Fibroblast of gingiva (primary cell): ENCODE measurements around the gene ATG13.

ENCODE experiments used
- DNase-seq: peaks from one replicate; pipeline ENCODE4 v3.0.0-alpha.2; 2011; ENCODE audit warnings: low read depth

Gene ATG13

DNA sequence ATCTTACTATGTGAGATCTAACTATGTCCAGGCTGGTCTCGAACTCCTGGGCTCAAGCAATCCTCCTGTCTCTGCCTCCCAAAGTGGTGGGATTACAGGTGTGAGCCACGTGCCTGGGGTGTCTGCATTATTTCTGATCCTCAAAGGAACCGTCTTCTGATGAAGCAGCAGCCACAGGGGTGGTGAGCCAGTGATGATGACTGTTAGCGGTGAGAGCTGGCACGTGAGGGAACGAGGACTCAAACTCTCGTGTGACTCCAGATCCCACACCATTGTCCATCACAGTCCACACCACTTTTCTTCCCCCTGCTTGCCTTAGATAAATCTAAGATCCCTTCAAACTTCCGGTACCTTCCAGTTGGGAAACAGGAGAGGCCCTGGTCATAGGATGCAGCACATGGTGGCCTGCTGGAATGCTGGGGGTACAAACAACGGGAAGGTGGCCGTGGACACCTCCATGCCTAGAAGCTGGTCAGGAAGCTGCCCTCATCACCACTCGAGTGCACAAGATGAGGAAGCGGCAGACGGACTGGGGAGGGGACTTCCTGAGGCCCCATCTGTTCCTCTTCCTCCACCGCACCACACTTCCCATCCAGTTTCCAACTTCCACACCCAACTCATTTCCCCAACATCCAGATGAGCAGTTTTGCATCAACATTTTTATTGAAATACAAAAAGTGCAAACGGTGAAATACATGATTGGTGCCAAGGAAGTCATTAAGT, 59.2 kb downstream of the ATG13 start:
- DNase-seq, result no peak

DNA sequence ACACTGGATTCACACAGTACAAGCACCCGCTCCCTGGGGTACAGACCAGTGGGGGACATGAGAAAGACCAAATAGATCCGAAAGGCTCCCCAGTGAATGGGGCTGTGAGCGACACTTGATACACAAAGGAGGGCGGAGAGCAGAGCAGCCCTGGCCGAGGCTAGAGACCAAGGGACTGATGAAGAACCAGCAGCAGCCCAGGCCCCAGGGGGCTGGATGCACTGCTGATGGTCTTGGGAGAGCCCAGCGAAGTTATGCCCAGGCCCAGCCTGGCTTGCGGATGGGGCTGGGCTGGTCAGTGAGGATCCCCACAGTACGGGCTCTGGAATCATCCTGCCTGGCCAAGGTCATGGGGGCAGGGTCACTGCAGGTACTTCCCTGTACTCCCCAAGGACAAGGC, 59.8 kb downstream of the ATG13 start:
- no peak for DNase-seq

DNA sequence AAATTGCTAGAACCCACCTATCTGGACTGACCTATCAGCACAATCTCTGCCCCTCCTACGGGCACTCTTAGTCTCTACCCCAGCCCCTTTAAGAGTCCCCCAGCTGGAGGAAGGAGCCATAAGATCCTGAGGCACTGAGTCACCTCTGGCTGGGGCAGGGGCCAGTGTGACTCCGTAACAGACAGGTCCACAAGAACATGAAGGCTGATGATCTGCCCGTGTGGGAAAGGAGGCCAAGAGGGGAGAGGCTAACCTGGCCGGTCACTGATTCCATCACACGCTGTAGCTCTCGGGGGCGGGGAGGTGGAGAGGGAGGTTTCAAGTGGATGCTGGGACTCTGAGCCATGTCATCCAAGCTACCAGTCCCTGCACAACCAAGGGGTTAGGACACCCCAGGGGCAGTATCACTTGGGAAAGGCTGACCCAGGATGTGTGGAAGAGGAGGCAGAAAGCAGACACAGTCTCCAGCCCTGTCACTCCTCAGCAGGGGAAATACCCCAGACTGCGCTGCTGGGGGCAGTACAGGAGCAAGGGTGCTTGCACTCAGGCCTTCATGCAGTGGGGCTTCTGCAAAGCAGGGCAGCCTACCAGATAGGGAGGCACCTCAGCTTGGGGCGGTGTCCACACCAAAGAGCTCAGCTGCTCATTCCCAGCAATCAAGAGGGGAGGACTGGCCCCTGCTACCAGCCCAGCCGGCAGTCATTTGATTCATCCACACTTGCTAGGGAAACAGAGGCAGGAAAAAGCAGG, 60.8 kb downstream of the ATG13 start:
- no peak for DNase-seq

DNA sequence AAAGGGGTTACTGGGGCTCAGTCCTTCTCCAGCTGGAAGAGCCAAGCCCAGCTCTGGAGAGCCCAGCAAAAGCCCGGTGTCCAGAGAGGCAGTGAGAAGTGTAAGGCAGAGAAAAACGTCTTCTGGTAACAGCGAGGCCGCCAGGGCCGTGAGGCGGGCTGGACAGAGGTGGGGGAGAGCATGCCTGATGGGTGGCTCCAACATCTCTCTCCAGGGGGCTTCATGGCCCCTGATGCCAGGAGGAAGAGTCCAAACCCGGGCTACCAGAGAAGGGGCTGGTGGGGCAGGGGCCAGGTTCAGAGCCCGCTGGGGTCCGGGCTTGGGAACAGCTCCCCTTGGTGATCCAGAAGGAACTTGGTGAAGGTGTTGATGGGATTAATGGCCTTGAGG, 61.4 kb downstream of the ATG13 start:
- DNase-seq, result no peak

DNA sequence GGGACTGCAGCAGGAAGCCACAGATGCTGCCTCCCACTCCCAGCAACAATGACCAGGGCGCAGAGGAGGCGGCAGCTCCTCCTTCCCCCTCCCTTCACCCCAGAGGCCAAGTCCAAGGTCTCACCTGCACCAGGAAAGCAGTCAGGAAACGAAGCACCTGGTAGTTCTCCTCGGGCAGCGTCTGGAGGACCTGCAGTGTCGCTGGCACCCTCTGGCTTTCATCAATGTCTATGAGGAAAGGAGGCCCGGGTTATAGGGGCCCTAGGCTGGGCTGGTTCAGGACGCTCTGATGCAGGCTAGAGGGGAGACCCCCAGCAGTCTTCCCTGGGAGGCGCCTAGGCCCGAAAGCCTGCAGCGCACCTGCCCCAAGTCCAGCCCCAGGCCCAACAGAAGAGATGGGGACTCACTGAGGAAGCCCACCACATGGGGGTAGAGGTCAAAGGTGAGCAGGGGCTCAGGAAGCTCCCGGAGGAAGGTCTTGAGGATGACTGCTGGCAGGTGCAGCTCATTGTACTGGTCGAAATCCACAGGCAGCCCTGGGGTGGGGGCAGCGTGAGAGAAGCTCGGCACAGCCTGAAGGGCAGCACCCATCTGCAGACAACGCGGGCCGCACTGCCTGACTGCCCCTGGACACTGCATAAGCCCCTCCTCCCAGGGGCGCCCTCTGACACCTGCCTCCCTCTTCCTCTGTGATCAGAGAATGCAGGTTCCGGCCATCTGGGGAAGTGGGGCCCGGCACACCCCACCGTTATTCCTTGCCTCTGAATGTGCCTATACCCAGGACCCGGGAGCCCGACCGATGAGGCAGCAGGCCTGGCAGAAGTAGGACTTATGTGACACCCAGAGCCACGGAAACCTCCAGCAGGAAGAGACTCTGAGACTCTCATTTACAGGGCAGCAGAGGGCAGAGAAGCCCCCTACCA, 62.1 kb downstream of the ATG13 start:
- DNase-seq, result no peak

DNA sequence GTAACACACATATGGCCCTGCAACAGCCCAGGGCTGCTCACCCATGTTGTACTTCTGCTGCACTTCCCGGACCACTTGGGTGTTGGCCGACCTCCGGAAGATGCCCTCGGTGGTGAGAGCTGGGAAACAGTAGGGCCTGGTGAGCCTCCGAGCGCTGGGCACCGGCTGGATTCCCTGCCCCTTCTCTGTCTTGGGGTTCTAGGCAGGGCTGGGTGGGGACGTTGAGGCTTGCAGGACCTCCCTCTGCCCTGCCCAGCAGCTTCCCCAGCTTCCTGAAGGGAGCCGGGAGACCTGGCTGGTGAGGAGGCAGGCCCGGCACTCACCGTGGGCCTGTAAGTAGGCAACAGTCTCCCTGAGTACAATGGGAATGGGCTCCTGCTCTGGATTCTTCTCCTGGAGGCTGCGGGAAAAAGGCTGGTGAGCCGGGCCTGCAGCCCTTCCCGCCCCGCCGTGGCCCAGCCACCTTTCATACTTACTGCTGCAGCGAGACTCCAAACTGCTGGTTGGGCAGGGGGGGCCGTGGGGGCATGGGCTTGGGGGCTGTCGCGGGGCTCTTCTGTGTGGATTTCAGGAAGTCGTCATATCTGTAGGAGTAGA, 62.9 kb downstream of the ATG13 start:
- no peak for DNase-seq

DNA sequence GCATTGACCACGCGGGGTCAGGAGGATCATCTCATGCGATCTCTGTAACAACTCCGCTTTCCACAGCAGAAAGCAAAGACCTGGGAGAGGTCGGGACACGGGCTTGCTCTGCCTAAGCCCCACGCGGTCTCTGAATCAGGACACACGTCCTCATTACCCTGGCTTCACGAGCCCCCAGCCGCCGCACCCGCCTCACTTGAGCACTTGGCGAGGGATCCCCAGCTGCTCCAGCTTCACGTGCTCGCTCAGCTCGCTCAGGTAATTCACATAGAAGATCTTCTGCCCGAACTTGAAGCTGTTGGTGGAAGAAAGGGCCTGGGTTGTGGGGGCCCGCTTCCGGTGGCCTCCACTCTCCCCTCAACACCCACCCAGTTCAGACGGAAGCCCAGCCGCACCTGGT, 63.5 kb downstream of the ATG13 start:
- DNase-seq, result no peak

DNA sequence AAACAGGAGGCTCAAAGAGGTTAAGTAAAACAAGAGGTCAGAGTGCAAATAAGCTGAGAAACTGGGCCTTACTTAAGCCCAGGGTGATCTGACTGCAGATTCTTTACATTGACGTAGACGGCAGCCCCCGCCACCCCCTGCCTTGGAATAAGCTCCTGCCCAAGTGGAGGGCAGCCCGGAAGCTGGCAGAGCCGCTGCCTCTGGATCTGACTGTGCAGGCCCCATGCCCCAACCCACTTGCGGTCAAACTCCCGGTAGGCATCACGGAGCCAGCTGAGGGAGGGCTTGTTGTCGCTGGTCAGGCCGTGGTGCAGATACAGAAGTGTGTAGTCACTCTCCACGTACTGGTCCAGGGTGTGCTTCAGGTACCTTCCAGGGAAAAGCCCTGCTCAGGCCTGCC, 64.5 kb downstream of the ATG13 start:
- DNase-seq, result no peak

DNA sequence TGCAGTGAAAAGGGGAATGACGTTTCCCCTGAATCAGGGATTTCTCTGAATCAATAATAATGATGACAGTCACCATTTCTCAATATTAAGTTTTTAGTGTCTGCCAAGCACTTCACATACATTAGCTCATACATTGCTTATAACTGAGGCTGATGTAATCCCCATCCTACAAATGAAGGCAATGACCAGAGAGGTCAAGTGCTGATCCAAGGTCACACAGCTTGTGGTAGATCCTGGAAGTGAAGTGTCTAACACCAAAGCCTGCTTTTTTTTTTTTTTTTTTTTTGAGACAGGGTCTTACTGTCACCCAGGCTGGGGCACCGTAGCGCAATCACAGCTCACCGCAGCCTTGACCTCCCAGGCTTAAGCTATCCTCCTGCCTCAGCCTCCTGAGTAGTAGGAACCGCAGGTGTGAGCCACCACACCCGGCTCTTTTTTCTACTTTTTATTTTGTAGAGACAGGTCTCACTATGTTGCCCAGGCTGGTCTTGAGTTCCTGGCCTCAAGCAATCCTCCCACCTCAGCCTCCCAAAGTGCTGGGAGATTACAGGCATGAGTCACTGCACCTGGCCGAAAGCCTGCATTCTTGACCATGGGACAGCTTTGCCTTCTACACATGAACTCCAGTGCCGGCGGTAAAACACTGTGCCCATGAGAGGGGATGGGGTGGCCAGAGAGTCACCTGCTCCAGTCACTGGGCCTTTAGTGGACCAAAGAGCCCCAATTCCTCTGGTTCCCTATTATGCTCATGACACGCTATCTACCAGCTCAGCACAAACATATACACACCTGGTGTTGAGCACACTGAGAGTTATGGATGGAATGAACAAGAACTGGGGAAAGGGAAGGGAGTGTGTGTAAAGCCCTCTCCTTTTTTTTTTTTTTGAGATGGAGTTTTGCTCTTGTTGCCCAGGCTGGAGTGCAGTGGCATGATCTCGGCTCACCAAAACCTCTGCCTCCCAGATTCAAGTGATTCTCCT, 65.7 kb downstream of the ATG13 start:
- no peak for DNase-seq

DNA sequence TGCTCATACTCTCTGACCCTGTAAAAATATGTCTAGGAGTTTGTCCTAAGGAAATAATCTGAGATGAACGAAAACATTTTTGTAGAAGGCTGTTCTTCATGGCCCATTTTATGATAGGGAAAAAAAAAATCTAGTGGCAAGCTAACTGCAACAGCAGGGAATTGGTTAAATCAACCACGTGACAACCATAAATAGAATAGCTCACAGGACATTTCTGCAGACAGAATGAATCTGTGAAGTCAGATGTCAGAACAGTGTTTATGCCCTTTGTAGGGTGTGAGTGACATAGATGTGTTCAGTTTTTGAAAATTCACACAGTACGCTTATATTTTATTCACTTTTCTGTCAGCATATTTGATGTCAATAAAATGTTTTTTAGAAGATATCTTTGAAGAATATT, 67.0 kb downstream of the ATG13 start:
- DNase-seq, result no peak

DNA sequence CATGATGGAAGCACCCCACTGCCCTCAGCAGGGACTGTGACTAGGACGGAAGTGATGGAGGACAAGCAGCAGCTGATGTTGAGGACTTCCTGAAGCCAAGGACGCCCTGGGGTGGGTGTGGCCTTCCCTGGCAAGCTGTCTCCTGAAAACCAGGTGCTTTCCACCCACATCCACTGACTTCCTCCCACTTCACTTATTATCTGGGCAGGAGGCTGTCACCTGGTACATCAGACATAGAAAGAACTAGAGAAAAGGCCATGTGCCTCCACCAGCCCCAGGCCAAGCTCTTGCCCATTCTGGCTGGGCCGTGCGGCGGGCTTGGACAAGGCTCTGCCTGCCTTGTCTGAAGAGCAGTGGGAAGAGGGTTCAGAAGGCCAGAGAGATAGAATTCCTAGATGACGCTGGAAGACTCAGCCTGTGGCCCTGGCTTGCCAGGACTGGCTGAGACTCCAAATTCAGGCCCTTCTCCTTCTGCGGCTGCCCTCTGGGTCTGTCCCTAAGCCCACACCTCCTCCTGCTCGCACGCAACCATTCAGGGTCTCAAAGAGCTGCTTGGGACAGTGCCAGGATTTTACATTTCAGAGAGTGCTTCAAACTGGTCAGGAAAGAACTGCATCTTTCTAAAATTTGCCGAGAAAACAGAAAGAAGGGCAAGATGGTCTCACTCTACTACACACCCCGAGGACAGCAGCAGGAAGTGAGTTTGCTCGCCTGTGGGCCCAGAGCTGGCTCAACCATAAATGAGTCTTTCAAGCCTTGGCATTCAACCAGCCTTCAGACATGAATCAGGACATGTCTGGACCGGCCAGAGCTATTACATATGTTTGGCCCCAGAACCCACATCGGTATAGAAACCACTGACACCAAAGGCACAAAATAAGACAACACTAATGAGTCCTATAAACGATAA, 69.8 kb downstream of the ATG13 start:
- peak; percentile 48 for DNase-seq

DNA sequence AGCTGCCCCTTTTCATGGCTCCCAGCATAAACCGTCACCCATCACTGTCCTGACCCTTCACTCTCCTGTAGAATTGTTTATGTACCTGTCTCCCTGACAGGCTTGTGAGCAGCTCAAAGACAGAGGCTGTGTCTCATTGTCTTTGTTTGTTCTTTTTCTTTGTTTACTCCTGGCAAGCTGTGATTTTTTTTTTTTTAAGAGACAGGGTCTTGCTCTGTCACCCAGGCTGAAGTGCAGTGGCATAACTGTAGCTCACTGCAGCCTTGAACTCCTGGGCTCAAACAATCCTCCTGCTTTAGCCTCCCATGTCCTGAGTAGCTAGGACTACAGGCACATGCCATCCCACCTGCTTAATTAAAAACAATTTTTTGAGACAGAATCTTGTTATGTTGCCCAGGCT, 73.3 kb downstream of the ATG13 start:
- no peak for DNase-seq

DNA sequence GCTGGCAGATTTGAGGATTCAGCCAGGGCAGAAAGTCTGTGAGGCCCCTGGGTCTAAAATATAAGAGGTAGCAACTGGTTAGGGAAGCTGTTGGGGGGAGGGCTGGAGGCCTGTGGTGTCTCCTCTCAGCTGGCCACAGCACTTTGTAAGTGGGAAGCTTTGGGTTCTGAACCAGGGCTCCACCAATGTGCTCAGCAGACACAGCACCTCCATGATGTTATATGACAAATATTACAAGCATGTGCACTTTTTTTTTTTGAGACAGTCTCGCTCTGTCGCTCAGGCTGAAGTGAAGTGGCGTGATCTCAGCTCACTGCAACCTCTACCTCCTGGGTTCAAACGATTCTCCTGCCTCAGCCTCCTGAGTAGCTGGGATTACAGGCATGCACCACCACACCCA, 75.1 kb downstream of the ATG13 start:
- DNase-seq, result no peak

DNA sequence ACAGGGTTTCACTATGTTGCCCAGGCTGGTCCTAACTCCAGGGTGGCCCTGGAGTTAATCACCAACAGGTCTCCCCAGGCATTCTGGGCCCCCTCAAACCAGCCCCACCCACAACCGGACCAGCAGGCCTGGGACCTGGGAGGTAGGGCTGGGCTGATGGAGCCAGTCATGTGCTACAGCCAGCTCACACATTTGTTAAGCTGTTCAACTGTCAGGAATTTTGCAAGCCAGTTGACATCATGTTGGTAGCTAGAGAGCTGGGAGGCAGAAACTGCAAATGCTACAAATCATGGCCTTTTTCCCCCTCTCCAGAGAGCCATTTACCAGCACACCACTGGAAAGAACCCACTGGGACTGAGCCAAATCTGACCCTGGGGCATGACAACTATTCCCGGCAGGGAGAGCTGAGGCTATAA, 76.3 kb downstream of the ATG13 start:
- no peak for DNase-seq

DNA sequence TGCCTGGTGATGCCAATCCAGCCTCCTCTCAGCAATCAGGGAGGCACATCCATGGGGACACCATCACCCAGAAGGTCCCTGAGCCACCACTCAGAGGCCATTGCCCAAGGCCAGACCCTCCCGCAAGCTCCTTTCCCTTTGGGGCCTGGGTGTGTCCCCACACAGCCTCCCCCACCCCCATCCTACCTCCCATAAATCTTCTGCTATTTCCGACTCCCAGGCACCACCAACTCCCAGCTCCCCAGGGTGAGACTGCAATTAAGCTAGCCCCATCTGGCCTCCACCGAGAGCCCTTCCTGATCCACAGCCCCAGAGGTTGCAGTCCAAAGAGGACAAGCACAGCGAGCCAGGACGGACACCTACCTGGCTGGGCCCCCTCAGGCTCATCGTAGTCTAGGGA, 76.7 kb downstream of the ATG13 start:
- DNase-seq, result no peak

DNA sequence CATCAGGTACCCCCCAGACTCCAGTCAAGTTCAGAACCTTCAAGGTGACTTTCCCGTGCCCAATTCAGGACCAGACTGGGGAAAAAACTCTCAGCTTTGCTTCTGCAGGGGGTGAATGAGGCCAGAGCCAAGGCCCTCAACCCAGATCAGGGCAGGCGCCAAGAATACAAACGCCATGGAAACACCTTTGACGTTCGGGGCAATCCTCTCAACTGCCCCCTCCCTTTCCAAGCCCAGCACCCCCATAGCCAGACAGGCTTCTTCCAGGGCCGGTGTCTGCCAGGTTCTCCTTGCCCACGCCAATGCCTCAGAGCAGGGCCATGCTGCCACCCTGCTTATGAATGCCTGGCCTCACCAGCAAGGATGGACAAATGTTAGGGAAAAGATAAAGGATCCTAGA, 77.3 kb downstream of the ATG13 start:
- no peak for DNase-seq

DNA sequence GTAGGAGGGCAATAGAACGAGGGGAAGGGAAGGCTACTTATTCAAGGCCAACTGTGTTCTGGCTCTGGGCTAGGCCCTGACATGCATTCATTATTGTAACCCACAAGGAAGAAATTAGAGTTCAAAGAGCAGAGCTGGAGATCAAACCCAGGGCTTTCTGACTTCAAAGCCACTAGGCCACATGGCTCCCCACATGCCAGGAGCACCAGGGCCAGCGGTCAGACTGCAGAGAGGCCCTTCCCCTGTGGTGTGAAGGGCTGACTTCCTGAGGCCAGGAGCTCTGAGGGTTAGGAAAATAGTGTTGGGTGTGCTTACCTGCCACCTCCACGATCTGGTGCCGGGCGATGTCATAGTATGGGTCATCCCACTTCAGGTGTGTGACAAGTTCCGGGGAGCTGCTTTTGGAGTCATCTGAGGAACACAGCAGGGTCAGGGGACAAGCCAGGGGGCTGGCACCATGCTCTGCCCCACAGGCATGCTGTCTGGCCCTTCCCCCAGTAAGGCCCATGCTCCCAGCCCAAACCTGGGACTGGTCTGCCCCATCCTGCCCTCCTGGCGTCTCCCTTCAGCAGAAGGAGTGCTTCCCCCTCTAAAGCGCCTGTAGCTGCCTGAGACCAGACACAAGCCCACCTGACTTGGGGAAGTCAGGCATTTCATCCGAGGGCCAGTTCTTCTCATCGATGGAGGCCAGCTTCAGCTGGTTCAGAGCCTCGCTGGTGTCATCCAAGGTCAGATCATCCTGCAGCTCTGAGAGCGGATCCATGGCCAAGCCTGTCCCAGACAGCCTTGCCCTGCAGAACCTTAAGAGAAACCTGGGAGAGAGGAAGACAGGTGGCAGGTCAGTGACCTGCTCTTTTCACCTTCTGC, 78.2 kb downstream of the ATG13 start:
- no peak for DNase-seq

DNA sequence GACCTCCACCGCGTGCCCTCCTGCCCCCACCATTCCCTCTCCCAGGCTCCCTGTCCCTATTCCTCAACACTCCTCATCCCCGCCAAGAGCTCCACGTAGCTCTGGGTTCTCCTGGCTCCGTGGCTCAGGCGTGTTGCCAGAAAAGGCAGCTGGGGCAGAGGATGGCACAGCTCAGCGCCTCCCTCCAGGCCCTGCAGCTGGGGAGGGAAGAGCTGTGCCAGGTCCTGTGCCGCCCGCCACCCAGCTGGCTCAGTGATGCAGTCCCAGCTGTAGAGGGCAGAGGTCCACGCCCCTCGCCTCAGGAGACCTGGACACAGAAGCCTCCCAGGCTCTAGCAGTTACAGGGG, 78.8 kb downstream of the ATG13 start:
- DNase-seq, result no peak

DNA sequence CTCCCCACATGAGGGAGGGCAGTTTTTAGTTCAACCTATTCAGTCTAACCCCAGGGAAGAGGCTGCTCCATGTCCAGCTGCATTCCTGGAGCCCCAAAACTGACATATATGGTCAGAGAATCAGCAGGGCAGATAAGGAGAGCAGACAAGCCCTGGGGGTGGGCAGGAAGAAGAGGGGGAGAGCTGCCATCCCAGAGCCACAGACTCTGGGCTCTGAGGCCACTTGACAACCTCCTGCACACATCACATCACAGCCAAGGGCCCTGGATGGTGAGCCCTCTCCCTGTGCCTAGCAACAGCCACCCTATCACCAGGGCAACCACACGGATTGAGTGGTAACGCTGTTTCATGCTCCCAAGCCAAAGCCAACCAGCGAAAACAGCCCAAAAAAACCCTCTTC, 80.0 kb downstream of the ATG13 start:
- no peak for DNase-seq
